K562 (cell line): ENCODE data around the gene LRP6. TPM values are rescaled to one million over a fixed set of nuclear protein-coding genes. Genes with fewer than 3 reads are reported as not detected.

Experiments used
- ATAC-seq: fragments of 200-7000 bp; cut with Tn5 transposase; 3 replicates; pipeline ENCODE4 v1.9.1; 2020; ENCODE audit warnings: moderate library complexity
- BruUV-seq: library from RNA; stranded (reverse); fragments of 400-500 nt; replicated peaks from 2 replicates; lab custom pipeline; 2021; lab: Mats Ljungman, UMichigan
- CTCF ChIA-PET: fragments of 300-600 bp; formaldehyde crosslinking; extraction: SDS; loops from one replicate; lab custom pipeline; 2021; ENCODE audit warnings: low intra/inter-chr PET ratio; lab: Yijun Ruan, JAX
- POLR2A ChIA-PET: fragments of 300-600, 350-650 bp; sonication (Branson Sonifier 250); formaldehyde crosslinking; extraction: SDS; loops from one replicate; lab custom pipeline; 2021; ENCODE audit warnings: antibody characterized with exemption, inconsistent platforms; lab: Yijun Ruan, JAX
- DNase-seq, 4 experiments: peaks; one replicate each; pipeline versions ENCODE4 v3.0.0 to v3.0.0-alpha.2; 2011 to 2018; ENCODE audit warnings: low spot score in 3 of 4, mixed read lengths in 3 of 4; ENCODE audit errors: extremely low read depth in 1 of 4
- FAIRE-seq: peaks from 2 replicates; lab custom pipeline; 2011; peaks lifted over from hg19 to GRCh38; lab: Jason Lieb, UNC
- H2AFZ ChIP-seq: 2 replicates; pipeline ENCODE4 v1.6.0; 2011; ENCODE audit warnings: low read depth, low read length, control low read depth, inconsistent platforms
- H3K27ac ChIP-seq: fragments of 200-600 bp; 3 replicates; pipeline ENCODE4 v1.8.0; 2011; ENCODE audit warnings: low read depth, mild to moderate bottlenecking, control low read depth, inconsistent platforms, low read length, moderate library complexity, mixed read lengths; ENCODE audit errors: extremely low read depth
- H3K27me3 ChIP-seq, 2 experiments: fragments of 300-600 bp in 1 of 2; 2 replicates in 1 of 2; 3 replicates in 1 of 2; pipeline versions ENCODE4 v1.6.0 to v1.8.0; 2011; ENCODE audit warnings: inconsistent platforms in 2 of 2, low read length in 2 of 2, mild to moderate bottlenecking in 1 of 2, mixed read lengths in 1 of 2, moderate library complexity in 1 of 2; ENCODE audit not compliant: control insufficient read depth in 2 of 2, insufficient read depth in 2 of 2
- H3K36me3 ChIP-seq: fragments of 300-600 bp; 3 replicates; pipeline ENCODE4 v1.8.0; 2011; ENCODE audit warnings: mild to moderate bottlenecking, low read length, inconsistent platforms; ENCODE audit not compliant: control insufficient read depth, insufficient read depth
- H3K4me1 ChIP-seq, 2 experiments: fragments of 200-600 bp in 1 of 2; replicated peaks in 1 of 2; 2 replicates in 1 of 2; 3 replicates in 1 of 2; pipeline versions ENCODE4 v1.5.1 to v1.8.0; 2011; ENCODE audit warnings: inconsistent platforms in 2 of 2, low read length in 2 of 2, mild to moderate bottlenecking in 1 of 2, mixed read lengths in 1 of 2, moderate library complexity in 1 of 2; ENCODE audit not compliant: control insufficient read depth in 2 of 2, insufficient read depth in 2 of 2
- H3K4me2 ChIP-seq: 2 replicates; pipeline ENCODE4 v1.6.1; 2011; ENCODE audit warnings: low read length, control low read depth, inconsistent platforms, mixed read lengths; ENCODE audit not compliant: insufficient read depth
- H3K4me3 ChIP-seq: fragments of 200-600 bp; sonication (generic), shearing (Covaris generic); 2 replicates; pipeline ENCODE4 v1.5.1; 2016; ENCODE audit warnings: control low read depth, inconsistent platforms
- H3K79me2 ChIP-seq: fragments of 200-600 bp; 3 replicates; pipeline ENCODE4 v1.8.0; 2011; ENCODE audit warnings: low read length, inconsistent platforms; ENCODE audit not compliant: control insufficient read depth, insufficient read depth
- H3K9ac ChIP-seq, 2 experiments: 2 replicates each; pipeline versions ENCODE4 v1.6.0 to v1.6.1; 2011; ENCODE audit warnings: low read depth in 2 of 2, low read length in 2 of 2, control low read depth in 1 of 2, inconsistent platforms in 1 of 2, mild to moderate bottlenecking in 1 of 2, mixed read lengths in 1 of 2; ENCODE audit not compliant: insufficient read depth in 1 of 2
- H3K9me1 ChIP-seq: one replicate; pipeline ENCODE4 v1.6.0; 2011; ENCODE audit warnings: inconsistent platforms, mild to moderate bottlenecking, low read length, moderate library complexity; ENCODE audit not compliant: control insufficient read depth, insufficient read depth
- H3K9me3 ChIP-seq: replicated peaks from 2 replicates; pipeline ENCODE4 v1.5.1; 2011; ENCODE audit warnings: low read depth, low read length, inconsistent platforms; ENCODE audit not compliant: control insufficient read depth, insufficient read depth
- H4K20me1 ChIP-seq: replicated peaks from 2 replicates; pipeline ENCODE4 v1.6.1; 2011; ENCODE audit warnings: low read length, inconsistent platforms, mixed read lengths; ENCODE audit not compliant: control insufficient read depth, insufficient read depth
- ETV5 ChIP-seq: sonication (generic); formaldehyde crosslinking; IDR thresholded peaks from 2 replicates; pipeline ENCODE4 v1.4.0; 2020; ENCODE audit warnings: low read depth, mild to moderate bottlenecking, missing genetic modification reagents
- PHB2 ChIP-seq: fragments of 450-650 bp; IDR thresholded peaks from 2 replicates; pipeline ENCODE4 v1.6.1; 2017; ENCODE audit warnings: low read depth
- WGBS: fragments of 100-300 bp; shearing (Covaris generic); methylation state at CpG from one replicate; pipeline ENCODE4 v1.1.6; 2016; ENCODE audit warnings: low coverage, mixed read lengths; ENCODE audit not compliant: insufficient coverage; ENCODE audit errors: missing lambda C conversion rate; 5-methylcytosine and 5-hydroxymethylcytosine counted together
- in situ Hi-C: fragments of 300-500 bp; cut with MboI; formaldehyde crosslinking; loops from 4 replicates; pipeline ENCODE4 v1.15.0; 2018; ENCODE audit warnings: inconsistent platforms, mixed read lengths
- intact Hi-C: fragments of 100-400 bp; cut with micrococcal nuclease; formaldehyde crosslinking; loops from 2 replicates; pipeline ENCODE4 v1.14.2; 2022
- polyA plus RNA-seq, 8 experiments: library from polyadenylated mRNA; depleted of rRNA in 4 of 8; stranded (reverse) in 5 of 8; unstranded in 3 of 8; fragments of >200 nt; fragmentation: Nextera tagmentation in 2 of 8; fragmentation: Illumina TruSeq in 1 of 8; extraction: Ambion mirVana in 2 of 8; extraction: Trizol in 1 of 8; gene quantifications; 2 replicates each; pipeline versions ENCODE4 v1.2.1 to v1.2.3, GENCODE V29; 2011 to 2014; ENCODE audit warnings: inconsistent platforms in 1 of 8, missing spikeins in 1 of 8
- total RNA-seq, 7 experiments: library from RNA; depleted of rRNA in 6 of 7; stranded (reverse); fragments of >200 nt in 6 of 7; fragmentation: Illumina TruSeq in 2 of 7; extraction: Trizol in 2 of 7; gene quantifications; 2 replicates each; pipeline versions ENCODE4 v1.2.1 to v1.2.3, GENCODE V29; 2011 to 2021; ENCODE audit warnings: low replicate concordance in 1 of 7
- TF ChIP-seq, protein P1 (sequence below), 2 experiments: fragments of 450-650 bp in 1 of 2; sonication (generic) in 1 of 2; formaldehyde crosslinking in 1 of 2; IDR thresholded peaks; 2 replicates each; pipeline versions ENCODE4 v1.7.1 to v1.9.0; 2016 to 2022; ENCODE audit warnings: inconsistent platforms in 1 of 2, mild to moderate bottlenecking in 1 of 2, missing genetic modification reagents in 1 of 2
- TF ChIP-seq, protein P2 (sequence below): sonication (generic); formaldehyde crosslinking; IDR thresholded peaks from 2 replicates; pipeline ENCODE4 v1.8.0; 2022; ENCODE audit warnings: missing genetic modification reagents, mild to moderate bottlenecking, borderline replicate concordance
- TF ChIP-seq, protein P3 (sequence below): sonication (generic); formaldehyde crosslinking; IDR thresholded peaks from 2 replicates; pipeline ENCODE4 v1.4.0; 2020; ENCODE audit warnings: mild to moderate bottlenecking, missing genetic modification reagents

LRP6 gene
- total and polyA plus RNA-seq, 9 of the 15 experiments (the other 6 are each of a cell fraction or from before 2014, with no cell fraction given): 3.0 to 17.0 (median 10.8) TPM

DNA sequence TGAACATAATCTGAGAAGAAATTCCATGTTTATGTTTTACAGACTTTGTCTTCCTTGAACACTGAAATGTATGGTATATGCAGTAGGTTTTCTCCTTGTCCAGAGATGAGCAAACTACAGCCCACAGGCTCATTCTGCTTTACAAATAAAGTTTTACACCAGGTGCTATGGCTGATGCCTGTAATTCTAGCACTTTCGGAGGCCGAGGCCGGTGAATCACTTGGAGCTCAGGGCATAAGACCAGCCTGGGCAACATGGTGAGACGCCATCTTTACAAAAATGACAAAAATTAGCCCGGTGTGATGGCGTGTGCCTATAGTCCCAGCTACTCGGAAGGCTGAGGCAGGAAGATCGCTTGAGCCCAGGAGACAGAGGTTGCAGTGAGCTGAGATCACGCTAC is 64.7 kb downstream of the LRP6 start:
- no peaks in the 10 kb centered on the region for H3K9me1 ChIP-seq
- no TSS peak for BruUV-seq
- POLR2A ChIA-PET: interaction anchor here (0.6 to 0.9 kb wide), 2 partner anchors 24 to 116 kb away, joined by 3 to 4 read pairs; no protein-coding TSS in a partner anchor

More for the DNA sequence above, 64.7 kb downstream of the LRP6 start:
- no peak overlapping the region for H3K9ac ChIP-seq
- H3K9me3 ChIP-seq: 0 out of 2 replicates have a peak, but pooled peaks cover 2% of the 10 kb centered on the region
- FAIRE-seq: no peak
- no peak for ATAC-seq
- DNase-seq: no peak
- in situ Hi-C loops: no loop called here
- H3K79me2 ChIP-seq: peaks cover 11% of the 10 kb centered on the region; the same call in 2 of the 3 replicates
- intact Hi-C loops: no loop called here
- peaks cover 13% of the 10 kb centered on the region for H3K36me3 ChIP-seq
- CTCF ChIA-PET: no interaction called here
- H3K4me2 ChIP-seq: no peak overlapping the region
- H3K4me1 ChIP-seq: peaks cover 3 to 7% of the 10 kb centered on the region in 2 experiments; a peak in 3 of 5 replicates
- H4K20me1 ChIP-seq: no peaks in the 10 kb centered on the region
- TF ChIP-seq PHB2 (no peak), ETV5 (CRISPR knock-in tag) (no peak)
- TF ChIP-seq, protein P1, sequence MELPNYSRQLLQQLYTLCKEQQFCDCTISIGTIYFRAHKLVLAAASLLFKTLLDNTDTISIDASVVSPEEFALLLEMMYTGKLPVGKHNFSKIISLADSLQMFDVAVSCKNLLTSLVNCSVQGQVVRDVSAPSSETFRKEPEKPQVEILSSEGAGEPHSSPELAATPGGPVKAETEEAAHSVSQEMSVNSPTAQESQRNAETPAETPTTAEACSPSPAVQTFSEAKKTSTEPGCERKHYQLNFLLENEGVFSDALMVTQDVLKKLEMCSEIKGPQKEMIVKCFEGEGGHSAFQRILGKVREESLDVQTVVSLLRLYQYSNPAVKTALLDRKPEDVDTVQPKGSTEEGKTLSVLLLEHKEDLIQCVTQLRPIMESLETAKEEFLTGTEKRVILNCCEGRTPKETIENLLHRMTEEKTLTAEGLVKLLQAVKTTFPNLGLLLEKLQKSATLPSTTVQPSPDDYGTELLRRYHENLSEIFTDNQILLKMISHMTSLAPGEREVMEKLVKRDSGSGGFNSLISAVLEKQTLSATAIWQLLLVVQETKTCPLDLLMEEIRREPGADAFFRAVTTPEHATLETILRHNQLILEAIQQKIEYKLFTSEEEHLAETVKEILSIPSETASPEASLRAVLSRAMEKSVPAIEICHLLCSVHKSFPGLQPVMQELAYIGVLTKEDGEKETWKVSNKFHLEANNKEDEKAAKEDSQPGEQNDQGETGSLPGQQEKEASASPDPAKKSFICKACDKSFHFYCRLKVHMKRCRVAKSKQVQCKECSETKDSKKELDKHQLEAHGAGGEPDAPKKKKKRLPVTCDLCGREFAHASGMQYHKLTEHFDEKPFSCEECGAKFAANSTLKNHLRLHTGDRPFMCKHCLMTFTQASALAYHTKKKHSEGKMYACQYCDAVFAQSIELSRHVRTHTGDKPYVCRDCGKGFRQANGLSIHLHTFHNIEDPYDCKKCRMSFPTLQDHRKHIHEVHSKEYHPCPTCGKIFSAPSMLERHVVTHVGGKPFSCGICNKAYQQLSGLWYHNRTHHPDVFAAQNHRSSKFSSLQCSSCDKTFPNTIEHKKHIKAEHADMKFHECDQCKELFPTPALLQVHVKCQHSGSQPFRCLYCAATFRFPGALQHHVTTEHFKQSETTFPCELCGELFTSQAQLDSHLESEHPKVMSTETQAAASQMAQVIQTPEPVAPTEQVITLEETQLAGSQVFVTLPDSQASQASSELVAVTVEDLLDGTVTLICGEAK (IDR thresholded peaks at IDR 0.05): peak; percentile 30; the same call in 1 of the 2 replicates
- TF ChIP-seq, protein P1 (CRISPR knock-in tag; IDR thresholded peaks at IDR 0.05): no peak
- TF ChIP-seq, protein P2, sequence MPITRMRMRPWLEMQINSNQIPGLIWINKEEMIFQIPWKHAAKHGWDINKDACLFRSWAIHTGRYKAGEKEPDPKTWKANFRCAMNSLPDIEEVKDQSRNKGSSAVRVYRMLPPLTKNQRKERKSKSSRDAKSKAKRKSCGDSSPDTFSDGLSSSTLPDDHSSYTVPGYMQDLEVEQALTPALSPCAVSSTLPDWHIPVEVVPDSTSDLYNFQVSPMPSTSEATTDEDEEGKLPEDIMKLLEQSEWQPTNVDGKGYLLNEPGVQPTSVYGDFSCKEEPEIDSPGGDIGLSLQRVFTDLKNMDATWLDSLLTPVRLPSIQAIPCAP: no peak
- TF ChIP-seq, protein P3, sequence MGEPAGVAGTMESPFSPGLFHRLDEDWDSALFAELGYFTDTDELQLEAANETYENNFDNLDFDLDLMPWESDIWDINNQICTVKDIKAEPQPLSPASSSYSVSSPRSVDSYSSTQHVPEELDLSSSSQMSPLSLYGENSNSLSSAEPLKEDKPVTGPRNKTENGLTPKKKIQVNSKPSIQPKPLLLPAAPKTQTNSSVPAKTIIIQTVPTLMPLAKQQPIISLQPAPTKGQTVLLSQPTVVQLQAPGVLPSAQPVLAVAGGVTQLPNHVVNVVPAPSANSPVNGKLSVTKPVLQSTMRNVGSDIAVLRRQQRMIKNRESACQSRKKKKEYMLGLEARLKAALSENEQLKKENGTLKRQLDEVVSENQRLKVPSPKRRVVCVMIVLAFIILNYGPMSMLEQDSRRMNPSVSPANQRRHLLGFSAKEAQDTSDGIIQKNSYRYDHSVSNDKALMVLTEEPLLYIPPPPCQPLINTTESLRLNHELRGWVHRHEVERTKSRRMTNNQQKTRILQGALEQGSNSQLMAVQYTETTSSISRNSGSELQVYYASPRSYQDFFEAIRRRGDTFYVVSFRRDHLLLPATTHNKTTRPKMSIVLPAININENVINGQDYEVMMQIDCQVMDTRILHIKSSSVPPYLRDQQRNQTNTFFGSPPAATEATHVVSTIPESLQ: no peak
- H2AFZ ChIP-seq: no peak overlapping the region
- WGBS: 91% methylated on average over 8 of the region's 9 CpGs
- H3K27ac ChIP-seq: no peak overlapping the region
- H3K4me3 ChIP-seq: no peak overlapping the region
- no peaks in the 10 kb centered on the region for H3K27me3 ChIP-seq
